NCI-H82 (cell line): Measurements from ENCODE around the gene FAM9C.
"Not testable (repeated sequence)": the region's sequence is repeated elsewhere in the genome, so short reads cannot be mapped to it uniquely, and the experiment has no call there.

ENCODE experiments used
- DNase-seq: peaks from one replicate; lab custom pipeline; 2025; lab: John Stamatoyannopoulos, UW

The FAM9C gene

GRCh38 chrX:13043138-13043537, 1.3 kb downstream of the FAM9C start:
- no peak for DNase-seq

- DNase-seq: no peak
Observed at GRCh38 chrX:13036896-13037295, 7.5 kb downstream of the FAM9C start.

- no peak for DNase-seq
Observed at GRCh38 chrX:13033193-13033592, 11.2 kb downstream of the FAM9C start.

DNA sequence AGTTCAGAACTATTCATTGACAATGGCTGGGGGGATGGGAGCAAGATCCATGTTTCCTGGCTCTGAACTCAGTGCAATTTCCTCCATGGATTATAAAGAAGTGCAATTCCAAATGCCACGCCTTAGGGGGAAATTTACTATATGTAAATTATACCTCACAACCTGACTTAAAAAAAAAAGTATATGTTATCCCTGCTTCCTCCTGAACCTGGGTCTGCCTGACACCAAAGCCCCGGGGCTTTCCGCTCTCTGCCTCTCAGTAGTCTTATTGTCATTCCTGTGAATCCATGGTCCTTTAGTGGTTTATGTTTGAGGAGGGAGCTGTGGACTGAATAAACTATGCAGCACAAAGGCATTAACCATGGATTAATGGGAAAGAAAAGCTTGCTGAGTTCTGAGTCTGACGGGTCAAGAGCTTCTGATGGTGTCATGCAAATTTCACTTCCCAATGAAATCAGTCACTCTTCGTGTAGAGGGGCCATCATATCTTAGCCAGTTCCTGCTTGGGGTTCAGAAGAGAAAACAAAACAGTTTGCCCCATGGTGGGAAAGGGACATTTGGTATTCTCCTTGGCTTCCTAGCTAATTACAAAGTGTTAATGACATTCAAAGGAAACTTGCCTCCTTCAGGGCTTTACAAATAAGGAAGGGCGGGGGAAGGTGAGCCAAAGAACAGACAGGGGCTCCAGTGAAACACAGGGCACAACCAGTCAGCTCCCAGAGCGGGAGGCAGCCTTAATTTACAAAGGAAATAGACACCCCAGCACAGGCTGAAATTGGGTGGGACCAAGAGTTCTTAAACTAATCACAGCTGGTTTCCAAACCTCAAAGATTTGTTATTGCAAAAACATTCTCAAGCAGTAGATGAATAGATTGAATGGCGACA, 14.3 kb downstream of the FAM9C start:
- no peak for DNase-seq

DNA sequence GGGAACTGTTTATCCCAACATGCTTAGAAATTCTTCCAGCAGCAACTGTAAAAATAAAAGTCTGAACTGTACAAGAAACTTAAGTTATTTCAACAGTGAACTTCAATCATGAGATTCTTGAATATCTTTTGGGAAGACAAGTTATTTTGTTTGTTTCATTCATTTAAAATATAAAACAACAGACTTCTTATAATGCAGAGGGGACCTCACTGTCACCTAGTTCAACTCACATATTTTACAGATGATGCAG, 14.9 kb downstream of the FAM9C start:
- no peak for DNase-seq

DNA sequence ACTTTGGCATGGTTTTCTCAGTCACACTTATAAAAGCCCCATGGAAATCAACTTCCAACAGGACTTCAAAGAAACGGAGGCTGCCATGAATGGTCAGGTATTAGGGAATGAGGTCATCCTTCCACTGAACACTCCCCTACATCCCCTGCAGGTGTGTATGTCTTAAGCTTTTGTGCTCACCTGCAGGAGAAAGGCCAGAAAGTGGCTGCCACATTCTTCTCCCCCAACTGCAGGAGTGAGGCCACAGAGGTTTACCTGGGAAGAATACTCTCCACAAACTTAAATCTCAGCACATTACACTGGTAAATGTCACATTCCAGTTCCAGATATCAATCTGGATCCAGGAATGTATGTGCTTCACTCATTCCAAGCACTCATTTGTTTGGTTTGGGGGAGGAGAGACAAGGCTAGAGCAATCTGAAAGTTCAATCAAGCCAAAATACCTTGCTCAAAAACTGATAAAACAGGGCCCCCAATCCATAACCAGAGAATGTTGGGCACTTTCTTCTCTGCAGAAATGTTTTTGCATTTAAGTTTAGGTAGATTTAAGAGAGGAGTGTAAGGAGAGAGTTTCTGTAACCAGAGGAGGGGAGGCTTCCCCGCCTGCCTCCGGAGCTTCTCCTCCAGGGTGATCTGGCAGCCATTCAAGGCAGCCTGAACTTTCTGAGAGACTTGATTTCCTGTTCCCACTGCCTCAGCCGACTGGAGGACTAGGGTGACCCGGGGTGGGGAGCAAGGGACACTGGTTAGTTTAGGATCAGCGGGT, 15.4 kb downstream of the FAM9C start:
- no peak for DNase-seq

GRCh38 chrX:13026877-13027652, 17.4 kb downstream of the FAM9C start:
- no peak for DNase-seq

DNA sequence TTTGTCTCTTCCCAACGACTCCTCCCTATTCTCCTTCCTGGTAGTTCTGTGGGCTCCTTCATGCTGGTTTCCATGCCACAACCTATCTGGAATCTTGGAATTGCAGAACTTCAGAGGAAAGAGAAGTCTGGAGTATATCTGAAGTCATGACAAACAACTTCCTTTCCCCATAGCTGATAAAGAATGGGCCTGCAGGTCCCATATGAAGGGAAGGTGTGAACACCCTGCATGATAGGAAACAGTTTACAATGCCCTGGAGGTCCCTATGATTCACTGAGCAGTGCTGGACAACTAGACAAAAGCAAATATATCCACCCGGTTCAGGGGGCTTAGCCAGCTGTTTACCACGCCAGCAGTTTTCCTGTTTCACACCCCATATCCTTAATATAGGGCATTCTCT, 19.4 kb downstream of the FAM9C start:
- no peak for DNase-seq

DNA sequence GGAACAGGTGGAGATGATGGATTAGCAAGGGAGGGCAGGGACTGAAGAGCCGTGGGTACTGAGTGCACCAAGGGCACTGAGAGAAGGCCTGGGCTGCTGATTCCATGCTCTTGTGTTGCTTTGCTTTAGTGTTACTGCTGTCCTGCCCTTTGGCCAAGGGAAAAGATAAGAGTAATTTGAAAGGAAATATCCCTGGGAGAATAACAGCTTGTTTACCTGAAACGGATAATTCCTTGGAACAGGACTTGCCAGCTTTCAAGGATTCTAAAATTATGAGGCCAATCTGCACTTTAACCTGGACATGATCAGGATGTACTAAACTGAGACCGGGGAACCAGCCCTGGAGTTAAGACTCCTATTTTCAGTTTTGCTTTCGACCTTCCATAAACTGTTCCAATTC, 20.4 kb downstream of the FAM9C start:
- DNase-seq: no peak

- DNase-seq: no peak
Observed at GRCh38 chrX:13023567-13023966, 20.9 kb downstream of the FAM9C start.

- no peak for DNase-seq
Observed at GRCh38 chrX:13022926-13023325, 21.5 kb downstream of the FAM9C start.

- DNase-seq: not testable (repeated sequence)
Observed at GRCh38 chrX:13016731-13017130, 27.7 kb downstream of the FAM9C start.

DNA sequence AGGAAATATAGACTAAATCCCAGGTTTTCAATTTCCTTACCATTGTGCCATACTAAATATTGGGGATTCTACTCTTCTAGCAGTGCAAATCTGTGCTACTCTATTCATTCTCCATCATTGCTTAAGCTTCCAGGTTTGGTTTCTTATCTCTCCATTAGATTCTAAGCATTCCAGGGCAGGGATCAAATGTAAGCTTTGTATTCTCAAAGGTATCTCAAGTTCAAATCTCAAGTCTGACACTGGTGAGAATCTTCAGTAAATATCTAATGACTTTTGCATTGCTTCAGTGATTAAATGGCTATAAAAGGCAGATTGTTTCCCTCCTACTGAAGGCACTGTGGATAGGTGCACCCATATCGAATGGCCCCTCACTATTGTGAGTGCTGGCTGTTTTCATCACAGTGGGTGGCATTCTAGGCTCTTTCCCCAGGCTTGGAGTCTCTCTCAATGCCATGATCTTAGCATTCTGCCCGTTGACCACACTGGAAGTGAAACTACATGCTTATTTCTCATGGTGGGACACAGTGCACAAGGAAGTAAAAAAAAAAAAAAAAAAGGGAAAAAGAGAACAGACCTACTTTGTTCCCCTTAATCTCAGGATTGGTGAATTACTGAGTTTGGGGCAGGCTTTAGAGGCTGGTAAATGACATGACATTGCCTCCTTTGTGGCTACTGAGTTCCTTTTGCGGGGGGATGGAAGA, 28.7 kb downstream of the FAM9C start:
- DNase-seq: no peak

GRCh38 chrX:13014111-13015096, 30.0 kb downstream of the FAM9C start:
- DNase-seq: peak; percentile 60

DNA sequence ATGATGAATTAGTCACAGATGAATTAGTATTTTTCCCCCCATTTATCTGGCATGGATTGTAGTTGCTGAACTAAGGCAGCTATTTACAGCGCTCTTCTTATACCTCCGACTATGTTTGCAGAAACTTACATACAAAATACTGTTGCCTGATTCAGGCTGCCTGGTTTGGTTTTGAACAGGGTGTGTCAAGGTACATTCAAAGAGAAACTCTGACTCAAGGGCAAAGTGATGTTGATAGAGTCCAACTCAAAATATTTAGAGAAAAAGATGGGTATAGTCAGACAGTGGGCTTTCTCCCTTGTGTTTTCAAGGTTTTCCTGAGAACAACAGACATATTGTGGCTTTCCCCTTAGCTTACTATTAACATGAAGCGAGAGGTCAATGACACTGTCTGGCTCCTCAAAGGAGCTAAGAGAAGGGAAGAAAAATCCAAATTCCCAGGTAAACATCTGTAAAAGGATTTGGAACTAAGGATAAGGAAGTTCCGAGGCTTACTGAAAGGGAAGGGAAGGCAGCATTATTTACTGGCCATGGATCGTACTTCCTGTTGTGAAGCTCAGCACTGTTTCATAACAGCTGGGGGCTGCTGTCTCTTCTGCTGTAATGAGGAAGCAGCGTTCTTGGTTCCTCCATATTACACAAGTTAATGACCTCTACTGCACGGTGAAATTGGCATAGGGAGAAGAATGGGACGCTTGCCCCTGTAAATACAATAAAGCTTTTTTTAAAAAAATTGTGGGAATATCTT, 30.9 kb downstream of the FAM9C start:
- peak; percentile 60 for DNase-seq

GRCh38 chrX:13010546-13010945, 33.9 kb downstream of the FAM9C start:
- no peak for DNase-seq

GRCh38 chrX:13009844-13010243, 34.6 kb downstream of the FAM9C start:
- no peak for DNase-seq

DNA sequence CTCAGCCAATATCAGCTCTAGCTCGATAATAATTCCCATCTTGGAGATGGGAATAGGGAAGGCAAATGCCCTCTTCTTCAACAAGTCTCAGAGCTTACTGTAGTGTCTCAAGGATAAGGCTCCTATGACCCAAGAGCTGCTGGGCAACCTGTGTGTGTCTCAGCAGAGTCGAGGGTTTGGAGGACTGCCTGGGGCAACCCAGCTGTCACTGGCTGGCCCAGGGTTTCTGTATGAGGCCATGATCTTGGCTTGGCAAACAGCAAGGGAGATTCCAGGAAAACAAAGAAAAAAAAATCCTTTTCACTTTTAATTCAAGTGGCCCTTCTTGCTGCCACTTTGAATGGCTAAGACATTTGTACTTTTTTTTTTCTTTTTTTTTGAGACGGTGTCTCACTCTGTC, 35.1 kb downstream of the FAM9C start:
- DNase-seq: no peak

- DNase-seq: no peak
Observed at GRCh38 chrX:13008851-13009250, 35.6 kb downstream of the FAM9C start.

DNA sequence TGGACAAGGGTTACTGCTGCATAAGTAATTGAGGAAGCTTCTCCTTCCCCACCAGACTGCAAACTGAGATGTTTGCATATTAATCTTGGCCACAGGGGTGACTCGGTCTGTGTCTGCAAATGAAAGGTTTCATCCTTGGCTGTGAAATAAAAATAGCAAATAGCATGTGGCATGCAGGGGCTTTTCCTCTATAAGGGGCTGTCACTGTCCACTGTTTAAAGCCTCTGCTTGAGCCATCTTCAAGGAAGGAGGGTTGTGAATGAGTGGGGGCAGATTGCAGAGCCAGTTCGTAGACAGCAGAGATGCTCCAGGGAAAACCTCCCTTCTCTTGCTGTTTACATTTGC, 36.3 kb downstream of the FAM9C start:
- DNase-seq: no peak
